ENCODE results near the gene SRC.
A peak's percentile ranks its signal among the peaks of the same experiment; 100 is the strongest.

Gene SRC

GRCh38 chr20:37345339-37346235 is at the start of gene SRC:
TSS of gene SRC (plus strand) at chr20:37346140. CDS start at chr20:37384154, 38,014 bp downstream.
- DNase-seq = peak; percentile 40

- peak; percentile 5 for DNase-seq
Observed at GRCh38 chr20:37296371-37296770, 49.6 kb upstream of the SRC start.

DNA sequence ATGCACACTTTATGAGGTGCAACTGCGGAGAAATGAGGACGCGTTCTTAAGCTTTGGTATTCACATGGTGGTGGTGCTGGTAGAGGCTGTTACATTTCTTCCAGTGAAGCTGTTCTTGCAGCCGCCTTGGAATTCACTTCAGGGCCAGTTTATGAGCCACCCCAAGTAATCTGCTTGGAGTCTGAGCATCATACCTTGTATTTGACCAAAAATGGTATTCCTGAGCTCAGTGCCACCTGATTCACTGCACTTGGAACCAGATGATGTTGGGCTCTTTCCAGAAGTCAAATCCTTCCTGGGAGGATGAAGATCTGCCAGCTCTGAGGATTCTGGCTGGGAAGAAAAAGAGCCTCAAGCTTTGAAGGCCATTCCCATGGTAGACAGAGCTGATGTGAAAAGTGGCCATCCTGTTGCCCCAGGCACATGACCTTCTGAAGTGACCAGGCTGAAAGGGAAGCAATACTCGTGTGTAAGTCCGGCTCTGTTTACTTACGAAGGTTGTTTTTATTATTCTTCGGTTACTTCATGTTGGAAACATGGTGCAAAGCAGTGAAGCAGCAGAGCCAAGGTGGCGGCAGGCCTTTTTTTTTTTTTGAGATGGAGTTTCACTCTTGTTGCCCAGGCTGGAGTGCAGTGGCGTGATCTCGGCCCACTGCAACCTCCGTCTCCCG is 48.7 kb upstream of the SRC start:
- no peak for DNase-seq

GRCh38 chr20:37298190-37298939 is 47.6 kb upstream of the SRC start:
- no peak for DNase-seq

GRCh38 chr20:37299718-37300528 is 46.0 kb upstream of the SRC start:
- DNase-seq = no peak

- no peak for DNase-seq
Observed at GRCh38 chr20:37301120-37301519, 44.8 kb upstream of the SRC start.

DNA sequence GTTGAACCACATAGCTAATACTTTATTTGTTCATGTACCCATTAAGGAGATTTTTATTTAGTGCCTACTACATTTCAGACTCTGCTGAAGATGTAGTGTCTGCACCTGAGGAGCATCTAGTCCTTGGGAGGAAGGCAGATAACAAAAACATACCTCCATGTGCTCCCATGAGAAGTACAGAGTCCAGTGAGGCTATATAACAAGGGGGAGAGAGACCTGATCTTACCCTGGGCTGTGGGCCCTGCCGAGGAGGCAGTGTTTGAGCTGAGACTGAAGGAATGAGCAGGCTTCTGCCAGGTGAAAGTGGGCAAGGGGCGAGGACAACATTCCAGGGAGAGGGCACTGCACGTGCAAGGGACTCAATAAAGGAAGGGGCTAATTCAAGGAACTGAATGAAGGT is 44.4 kb upstream of the SRC start:
- DNase-seq = no peak

- DNase-seq = no peak
Observed at GRCh38 chr20:37302981-37303380, 43.0 kb upstream of the SRC start.

GRCh38 chr20:37303637-37304036 is 42.3 kb upstream of the SRC start:
- no peak for DNase-seq

DNA sequence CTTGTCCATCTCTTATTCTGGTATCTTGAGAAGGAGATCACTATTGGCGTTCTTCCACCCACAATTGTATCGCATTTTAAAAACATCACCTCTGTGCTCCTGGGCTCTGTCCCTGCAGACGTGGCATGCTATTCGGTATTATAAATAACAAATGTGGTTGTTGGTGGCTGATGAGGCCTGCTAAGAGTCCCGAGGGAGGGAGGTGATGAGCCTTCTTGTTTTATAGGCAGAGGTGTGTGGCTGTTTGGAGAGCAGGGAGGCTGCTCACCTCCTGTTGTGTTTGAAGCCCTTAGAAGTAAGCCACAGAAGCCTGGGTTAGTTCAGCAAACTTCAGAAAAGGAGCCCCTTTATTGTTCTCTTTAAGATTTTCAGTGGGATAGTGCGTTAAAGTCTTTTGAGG is 40.9 kb upstream of the SRC start:
- DNase-seq = no peak

DNA sequence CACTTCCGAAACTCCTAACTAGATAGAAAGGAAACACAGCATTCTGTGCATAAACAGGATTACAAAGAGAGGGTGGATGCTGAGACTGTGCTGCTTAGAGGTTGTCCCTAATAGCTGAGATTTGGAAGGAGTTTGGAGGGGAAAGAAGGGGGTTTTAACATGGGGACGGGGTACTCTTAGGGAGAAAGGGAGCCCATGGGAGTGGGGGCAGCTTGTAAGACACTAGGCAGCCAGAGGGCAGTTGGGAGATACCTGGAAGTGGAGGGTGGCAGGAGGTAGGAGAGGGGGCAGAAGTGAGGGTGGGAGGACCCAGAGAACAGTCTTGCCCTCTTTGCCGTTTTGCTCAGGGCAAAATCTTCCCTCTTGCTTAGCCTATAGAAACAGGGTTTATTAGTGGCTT is 40.1 kb upstream of the SRC start:
- DNase-seq = no peak

- no peak for DNase-seq
Observed at GRCh38 chr20:37308086-37309050, 37.6 kb upstream of the SRC start.

GRCh38 chr20:37309290-37309689 is 36.6 kb upstream of the SRC start:
- DNase-seq = no peak

GRCh38 chr20:37309936-37310590 is 35.9 kb upstream of the SRC start:
- no peak for DNase-seq

DNA sequence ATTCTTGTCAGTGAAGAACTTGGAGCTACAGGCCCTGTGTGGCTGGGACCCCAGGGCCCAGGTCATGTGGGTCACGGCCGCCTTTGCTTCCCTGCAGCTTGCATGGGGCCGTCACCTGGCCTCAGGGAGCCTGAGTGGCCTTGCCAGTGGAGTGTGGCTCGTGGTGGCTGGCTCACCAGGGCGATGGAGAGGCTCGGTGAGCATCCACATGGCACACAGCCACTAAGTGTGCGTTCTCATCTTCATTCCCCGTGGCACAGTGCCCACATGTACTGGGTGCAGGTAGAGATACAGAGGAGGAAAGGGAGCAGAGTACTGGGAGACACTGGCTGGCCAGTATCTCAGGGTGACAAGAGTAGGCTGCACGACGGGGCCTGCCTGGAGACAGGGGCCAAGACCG is 35.0 kb upstream of the SRC start:
- no peak for DNase-seq

GRCh38 chr20:37311710-37312355 is 34.1 kb upstream of the SRC start:
- DNase-seq = no peak

DNA sequence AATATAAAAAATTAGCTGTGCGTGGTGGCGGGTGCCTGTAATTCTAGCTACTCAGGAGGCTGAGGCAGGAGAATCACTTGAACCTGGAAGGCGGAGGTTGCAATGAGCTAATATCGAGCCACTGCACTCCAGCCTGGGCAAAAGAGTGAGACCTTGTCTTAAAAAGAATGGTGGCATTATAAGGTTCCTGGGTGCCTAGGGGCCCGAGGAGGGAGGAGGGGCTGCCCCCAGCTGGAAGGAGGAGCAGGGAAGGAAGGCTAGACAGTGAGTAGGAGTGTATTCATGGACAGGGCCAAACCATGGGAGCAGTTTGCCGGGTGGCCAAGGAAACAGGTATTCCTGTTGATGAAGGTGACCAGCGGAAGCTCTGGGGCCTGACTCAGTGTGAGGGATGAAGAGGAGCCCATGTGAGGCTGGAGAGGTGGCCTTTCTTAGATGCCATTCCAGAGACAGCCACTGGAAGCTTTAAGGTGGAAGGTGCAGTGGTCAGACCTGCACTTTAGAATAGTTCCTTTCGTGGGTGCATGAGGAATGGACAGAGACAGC is 32.3 kb upstream of the SRC start:
- DNase-seq = no peak

GRCh38 chr20:37314099-37314498 is 31.8 kb upstream of the SRC start:
- DNase-seq = no peak

GRCh38 chr20:37314617-37315016 is 31.3 kb upstream of the SRC start:
- DNase-seq = no peak

DNA sequence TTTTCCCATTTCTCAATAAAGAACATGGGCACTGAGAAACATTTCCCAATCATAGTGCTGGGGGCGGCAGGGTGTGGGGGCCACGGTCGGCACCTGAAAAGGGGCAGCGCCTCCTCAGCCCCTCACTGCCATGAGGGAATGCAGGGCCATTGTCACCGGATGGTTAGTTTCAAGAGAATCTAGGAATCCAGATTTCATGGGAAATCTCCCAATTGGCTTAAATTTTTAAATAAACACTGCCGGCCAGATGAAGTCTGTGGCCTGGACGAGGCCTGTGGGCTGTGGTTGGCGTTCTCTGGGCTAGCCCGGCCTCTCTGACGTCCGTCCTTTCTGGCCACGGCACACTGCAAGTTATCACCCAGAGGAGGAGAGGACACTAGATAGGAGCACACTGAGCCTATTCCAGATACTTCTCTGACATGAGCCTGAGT is 30.9 kb upstream of the SRC start:
- no peak for DNase-seq
